Measurements from ENCODE around the gene EFNA4. TPM values are rescaled to one million over a fixed set of nuclear protein-coding genes. Genes with fewer than 3 reads are reported as not detected.

Gene EFNA4
- polyA plus RNA-seq, 3 donors: 2.3 to 8.0 (median 4.1) TPM

DNA sequence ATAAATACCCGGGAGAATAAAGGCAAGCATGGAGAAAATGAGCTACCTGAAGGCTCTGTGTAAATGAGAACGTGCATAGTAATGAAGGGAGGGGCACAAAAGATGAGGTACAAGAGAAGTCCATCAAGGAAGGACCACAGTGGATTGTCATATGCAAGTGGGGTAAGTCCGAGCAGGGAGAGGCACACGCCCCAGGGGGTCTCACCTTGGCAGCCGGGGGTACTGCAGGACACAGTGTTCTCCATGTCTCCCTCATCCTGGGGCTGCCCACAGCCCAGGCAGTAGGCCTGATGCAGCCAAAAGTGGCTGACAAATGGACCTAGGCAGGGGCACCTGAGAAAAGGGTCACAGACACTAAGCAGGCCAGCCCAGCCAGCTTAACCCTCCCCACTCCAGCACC is 39.9 kb upstream of the EFNA4 start:
- TF ChIP-seq, protein P1, sequence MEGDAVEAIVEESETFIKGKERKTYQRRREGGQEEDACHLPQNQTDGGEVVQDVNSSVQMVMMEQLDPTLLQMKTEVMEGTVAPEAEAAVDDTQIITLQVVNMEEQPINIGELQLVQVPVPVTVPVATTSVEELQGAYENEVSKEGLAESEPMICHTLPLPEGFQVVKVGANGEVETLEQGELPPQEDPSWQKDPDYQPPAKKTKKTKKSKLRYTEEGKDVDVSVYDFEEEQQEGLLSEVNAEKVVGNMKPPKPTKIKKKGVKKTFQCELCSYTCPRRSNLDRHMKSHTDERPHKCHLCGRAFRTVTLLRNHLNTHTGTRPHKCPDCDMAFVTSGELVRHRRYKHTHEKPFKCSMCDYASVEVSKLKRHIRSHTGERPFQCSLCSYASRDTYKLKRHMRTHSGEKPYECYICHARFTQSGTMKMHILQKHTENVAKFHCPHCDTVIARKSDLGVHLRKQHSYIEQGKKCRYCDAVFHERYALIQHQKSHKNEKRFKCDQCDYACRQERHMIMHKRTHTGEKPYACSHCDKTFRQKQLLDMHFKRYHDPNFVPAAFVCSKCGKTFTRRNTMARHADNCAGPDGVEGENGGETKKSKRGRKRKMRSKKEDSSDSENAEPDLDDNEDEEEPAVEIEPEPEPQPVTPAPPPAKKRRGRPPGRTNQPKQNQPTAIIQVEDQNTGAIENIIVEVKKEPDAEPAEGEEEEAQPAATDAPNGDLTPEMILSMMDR (IDR thresholded peaks at IDR 0.05): no peak
- H3K36me3 ChIP-seq (replicated peaks in 1 of 2; ENCODE audit: control insufficient read depth in 1 of 2, insufficient read depth in 2 of 2, low read length in 2 of 2): peaks cover 9% of the 10 kb centered on the region in 2 donors
- H3K4me3 Mint-ChIP-seq: no peak overlapping the region
- peaks cover 13 to 19% of the 10 kb centered on the region in 2 donors for H3K4me1 ChIP-seq (ENCODE audit: control insufficient read depth in 1 of 2, insufficient read depth in 2 of 2, low read length in 2 of 2)
- H3K27ac Mint-ChIP-seq: no peak overlapping the region
- no peak overlapping the region for H3K9ac ChIP-seq (ENCODE audit: insufficient read depth, low read length, poor library complexity, severe bottlenecking)
- no peak overlapping the region for H3K27ac ChIP-seq (ENCODE audit: low read depth in 1 of 2, low read length in 2 of 2)
- peaks cover 12 to 15% of the 10 kb centered on the region in 2 donors for H3K36me3 Mint-ChIP-seq
- H3K27me3 Mint-ChIP-seq (ENCODE audit: low read depth in 3 of 3): peaks cover 0 to 9% (median 5%) of the 10 kb centered on the region in 3 donors
- no peak overlapping the region for H3K4me2 ChIP-seq (replicated peaks; ENCODE audit: extremely low read depth, low read length, poor library complexity, severe bottlenecking)
- H3K4me1 Mint-ChIP-seq: peaks cover 44% of the 10 kb centered on the region
- peaks cover 33% of the 10 kb centered on the region for H4K20me1 ChIP-seq (ENCODE audit: insufficient read depth, low read length)
- H3K27me3 ChIP-seq (ENCODE audit: control insufficient read depth in 2 of 2, insufficient read depth in 2 of 2, low read length in 2 of 2): no peaks in the 10 kb centered on the region
- 93% methylated on average over 4 of the region's 5 CpGs for WGBS (ENCODE audit: insufficient coverage)
- H2AFZ ChIP-seq (ENCODE audit: insufficient read depth, low read depth, low read length, poor library complexity, severe bottlenecking): no peak overlapping the region
- no peaks in the 10 kb centered on the region for H3K79me2 ChIP-seq (ENCODE audit: insufficient read depth, low read length)
- DNase-seq: no peak
- intact Hi-C loops (cut with micrococcal nuclease): no loop called here
- no peak overlapping the region for H3K4me3 ChIP-seq (replicated peaks in 1 of 3; ENCODE audit: low read depth in 2 of 3, low read length in 3 of 3)
- no peaks in the 10 kb centered on the region for H3K9me3 ChIP-seq (replicated peaks in 1 of 2; ENCODE audit: control insufficient read depth in 1 of 2, insufficient read depth in 1 of 2, low read length in 2 of 2)
- peaks cover 0 to 2% (median 0%) of the 10 kb centered on the region in 7 donors for H3K9me3 Mint-ChIP-seq

DNA sequence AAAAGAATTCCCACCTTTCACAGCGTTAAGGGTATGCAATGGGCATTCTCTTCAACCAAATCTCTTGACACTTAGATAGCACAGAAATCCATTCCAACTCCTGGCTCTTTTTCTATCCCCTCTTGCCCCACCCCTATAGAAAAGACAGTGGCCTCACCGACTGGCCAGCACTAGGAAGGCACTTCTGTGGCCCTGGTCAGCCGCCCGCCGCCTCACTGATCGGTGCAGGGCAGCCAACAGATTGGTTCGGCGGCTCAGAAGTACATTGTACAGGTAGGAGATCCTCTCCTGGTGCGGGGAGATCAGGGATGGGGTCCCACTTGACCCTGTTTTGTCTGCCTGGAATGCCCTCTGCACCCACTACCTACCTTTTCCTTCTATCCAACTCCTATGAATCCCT is 39.2 kb upstream of the EFNA4 start:
- Mint-ChIP-seq H3K4me1 (peaks cover 48% of the 10 kb centered on the region), H3K27me3 (ENCODE audit: low read depth in 3 of 3) (peaks cover 0 to 9% (median 5%) of the 10 kb centered on the region in 3 donors), H3K4me3 (no peak overlapping the region), H3K27ac (peak overlapping the region in 1 of 7 donors; percentile 53), H3K9me3 (peaks cover 0 to 2% (median 0%) of the 10 kb centered on the region in 7 donors), H3K36me3 (peaks cover 8 to 9% of the 10 kb centered on the region in 2 donors)
- Histone ChIP-seq H3K9me3 (replicated peaks in 1 of 2; ENCODE audit: control insufficient read depth in 1 of 2, insufficient read depth in 1 of 2, low read length in 2 of 2) (no peaks in the 10 kb centered on the region), H3K4me2 (replicated peaks; ENCODE audit: extremely low read depth, low read length, poor library complexity, severe bottlenecking) (no peak overlapping the region), H3K4me1 (ENCODE audit: control insufficient read depth in 1 of 2, insufficient read depth in 2 of 2, low read length in 2 of 2) (peaks cover 20 to 26% of the 10 kb centered on the region in 2 donors), H3K9ac (ENCODE audit: insufficient read depth, low read length, poor library complexity, severe bottlenecking) (no peak overlapping the region), H3K4me3 (replicated peaks in 1 of 3; ENCODE audit: low read depth in 2 of 3, low read length in 3 of 3) (no peak overlapping the region), H4K20me1 (ENCODE audit: insufficient read depth, low read length) (peaks cover 26% of the 10 kb centered on the region), H3K27me3 (ENCODE audit: control insufficient read depth in 2 of 2, insufficient read depth in 2 of 2, low read length in 2 of 2) (no peaks in the 10 kb centered on the region), H3K27ac (ENCODE audit: low read depth in 1 of 2, low read length in 2 of 2) (no peak overlapping the region), H2AFZ (ENCODE audit: insufficient read depth, low read depth, low read length, poor library complexity, severe bottlenecking) (no peak overlapping the region), H3K36me3 (replicated peaks in 1 of 2; ENCODE audit: control insufficient read depth in 1 of 2, insufficient read depth in 2 of 2, low read length in 2 of 2) (peaks cover 2% of the 10 kb centered on the region in 2 donors), H3K79me2 (ENCODE audit: insufficient read depth, low read length) (no peaks in the 10 kb centered on the region)
- TF ChIP-seq, protein P1 (IDR thresholded peaks at IDR 0.05): no peak
- 94% methylated on average over 4 of the region's 9 CpGs for WGBS (ENCODE audit: insufficient coverage)
- no peak for DNase-seq
- intact Hi-C loops (cut with micrococcal nuclease): no loop called here

Measured in CD14-positive monocyte (primary cell).